ENCODE data around the gene RLN3. TPM values are rescaled to one million over a fixed set of nuclear protein-coding genes. Genes with fewer than 3 reads are reported as not detected.
"Not testable (repeated sequence)": the region's sequence is repeated elsewhere in the genome, so short reads cannot be mapped to it uniquely, and the experiment has no call there.

Gene RLN3
- polyA plus RNA-seq, 4 donors = not detected

- no peak for DNase-seq (ENCODE audit: low read depth in 4 of 4, low spot score in 3 of 4)
Measured at GRCh38 chr19:14015524-14016035, 12.4 kb upstream of the RLN3 start.

GRCh38 chr19:14019100-14019499 lies 8.8 kb upstream of the RLN3 start:
- no peak for DNase-seq (ENCODE audit: low read depth in 4 of 4, low spot score in 3 of 4)

- not testable (repeated sequence) for DNase-seq (ENCODE audit: low read depth in 4 of 4, low spot score in 3 of 4)
Measured at GRCh38 chr19:14019739-14020138, 8.2 kb upstream of the RLN3 start.

- DNase-seq (ENCODE audit: low read depth in 4 of 4, low spot score in 3 of 4) = no peak
Measured at GRCh38 chr19:14021474-14021873, 6.5 kb upstream of the RLN3 start.

- no peak for DNase-seq (ENCODE audit: low read depth in 4 of 4, low spot score in 3 of 4)
Measured at GRCh38 chr19:14022469-14022868, 5.5 kb upstream of the RLN3 start.

GRCh38 chr19:14023404-14024235 lies 4.3 kb upstream of the RLN3 start:
- DNase-seq (ENCODE audit: low read depth in 4 of 4, low spot score in 3 of 4) = no peak

GRCh38 chr19:14026652-14027192 lies 1.2 kb upstream of the RLN3 start:
- DNase-seq (ENCODE audit: low read depth in 4 of 4, low spot score in 3 of 4) = not testable (repeated sequence)

- DNase-seq (ENCODE audit: low read depth in 4 of 4, low spot score in 3 of 4) = no peak
Measured at GRCh38 chr19:14028901-14029300, 953 bp downstream of the RLN3 start.

- no peak for DNase-seq (ENCODE audit: low read depth in 4 of 4, low spot score in 3 of 4)
Measured at GRCh38 chr19:14030997-14031718, 3.2 kb downstream of the RLN3 start.

GRCh38 chr19:14031719-14032480 lies 4.0 kb downstream of the RLN3 start, which contains the start of gene IL27RA:
Gene IL27RA, plus strand, starts transcription at chr19:14031762. Its CDS starts 111 bp downstream, at chr19:14031873.
- peak in 3 of 4 donors; percentile 41 to 58 (median 54) for DNase-seq (ENCODE audit: low read depth in 4 of 4, low spot score in 3 of 4)

GRCh38 chr19:14033946-14034345 lies 6.0 kb downstream of the RLN3 start:
- no peak for DNase-seq (ENCODE audit: low read depth in 4 of 4, low spot score in 3 of 4)

- not testable (repeated sequence) for DNase-seq (ENCODE audit: low read depth in 4 of 4, low spot score in 3 of 4)
Measured at GRCh38 chr19:14035159-14035558, 7.2 kb downstream of the RLN3 start.

- DNase-seq (ENCODE audit: low read depth in 4 of 4, low spot score in 3 of 4) = no peak
Measured at GRCh38 chr19:14035706-14036105, 7.8 kb downstream of the RLN3 start.

GRCh38 chr19:14039181-14039580 lies 11.2 kb downstream of the RLN3 start:
- no peak for DNase-seq (ENCODE audit: low read depth in 4 of 4, low spot score in 3 of 4)

GRCh38 chr19:14042659-14043608 lies 15.0 kb downstream of the RLN3 start:
- DNase-seq (ENCODE audit: low read depth in 4 of 4, low spot score in 3 of 4) = peak in 2 of 4 donors; percentile 50 to 63

- not testable (repeated sequence) for DNase-seq (ENCODE audit: low read depth in 4 of 4, low spot score in 3 of 4)
Measured at GRCh38 chr19:14047866-14048265, 19.9 kb downstream of the RLN3 start.

- no peak for DNase-seq (ENCODE audit: low read depth in 4 of 4, low spot score in 3 of 4)
Measured at GRCh38 chr19:14048443-14049153, 20.6 kb downstream of the RLN3 start.

- DNase-seq (ENCODE audit: low read depth in 4 of 4, low spot score in 3 of 4) = no peak
Measured at GRCh38 chr19:14050512-14050911, 22.6 kb downstream of the RLN3 start.

GRCh38 chr19:14050961-14051360 lies 23.0 kb downstream of the RLN3 start:
- not testable (repeated sequence) for DNase-seq (ENCODE audit: low read depth in 4 of 4, low spot score in 3 of 4)
